DOHH2 (cell line): ENCODE results near the gene TNFAIP8L3.

ENCODE experiments used
- H3F3A ChIP-seq: fragments of 200-600 bp; sonication (generic), shearing (Covaris generic); 2 replicates; pipeline ENCODE4 v1.6.0; 2016; ENCODE audit warnings: antibody characterized with exemption, mild to moderate bottlenecking; ENCODE audit not compliant: control insufficient read depth, insufficient read depth
- H3K27ac ChIP-seq: fragments of 200-600 bp; sonication (generic); 2 replicates; pipeline ENCODE4 v1.5.1; 2014; ENCODE audit warnings: low read depth, mild to moderate bottlenecking, low read length, moderate library complexity
- H3K27me3 ChIP-seq: fragments of 200-600 bp; sonication (generic); 2 replicates; pipeline ENCODE4 v1.6.1; 2014; ENCODE audit warnings: mild to moderate bottlenecking, low read length, mixed read lengths; ENCODE audit not compliant: control insufficient read depth
- H3K36me3 ChIP-seq: fragments of 200-600 bp; sonication (generic); 2 replicates; pipeline ENCODE4 v1.6.1; 2014; ENCODE audit warnings: mild to moderate bottlenecking, low read length, moderate library complexity, mixed read lengths; ENCODE audit not compliant: control insufficient read depth
- H3K4me1 ChIP-seq: fragments of 200-600 bp; sonication (generic); 2 replicates; pipeline ENCODE4 v1.6.1; 2014; ENCODE audit warnings: mild to moderate bottlenecking, low read length, mixed read lengths; ENCODE audit not compliant: control insufficient read depth
- H3K4me2 ChIP-seq: fragments of 200-600 bp; sonication (generic); 2 replicates; pipeline ENCODE4 v1.6.0; 2014; ENCODE audit warnings: mild to moderate bottlenecking, low read length, moderate library complexity
- H3K4me3 ChIP-seq: fragments of 200-600 bp; sonication (generic); 2 replicates; pipeline ENCODE4 v1.5.1; 2014; ENCODE audit warnings: mild to moderate bottlenecking, low read length, mixed read lengths
- H3K79me2 ChIP-seq: fragments of 200-600 bp; sonication (generic); 2 replicates; pipeline ENCODE4 v1.6.1; 2014; ENCODE audit warnings: mild to moderate bottlenecking, low read length, mixed read lengths; ENCODE audit not compliant: control insufficient read depth
- H3K9me2 ChIP-seq: fragments of 200-600 bp; sonication (generic); replicated peaks from 2 replicates; pipeline ENCODE4 v1.6.1; 2014; ENCODE audit warnings: mild to moderate bottlenecking, low read length, mixed read lengths; ENCODE audit not compliant: control insufficient read depth
- H3K9me3 ChIP-seq: fragments of 200-600 bp; sonication (generic); 2 replicates; pipeline ENCODE4 v1.6.1; 2014; ENCODE audit warnings: antibody characterized with exemption, low read length, mixed read lengths; ENCODE audit not compliant: control insufficient read depth, insufficient read depth
- H4K20me1 ChIP-seq: fragments of 200-600 bp; sonication (generic); 2 replicates; pipeline ENCODE4 v1.6.0; 2014; ENCODE audit warnings: low read depth, mild to moderate bottlenecking, antibody characterized with exemption, low read length, moderate library complexity; ENCODE audit not compliant: control insufficient read depth, insufficient read depth
- EZH2phosphoT487 ChIP-seq: fragments of 200-600 bp; sonication (generic); IDR thresholded peaks from 2 replicates; pipeline ENCODE4 v1.6.1; 2017; ENCODE audit warnings: borderline replicate concordance, mild to moderate bottlenecking, antibody characterized with exemption, low read length, moderate library complexity, mixed read lengths
- TF ChIP-seq, protein P1 (sequence below): fragments of 200-600 bp; sonication (generic); IDR thresholded peaks from one replicate; pipeline ENCODE4 v1.5.1; 2014; ENCODE audit warnings: antibody characterized with exemption, mild to moderate bottlenecking, low read depth, low read length; ENCODE audit not compliant: poor library complexity, severe bottlenecking

TNFAIP8L3 gene

DNA sequence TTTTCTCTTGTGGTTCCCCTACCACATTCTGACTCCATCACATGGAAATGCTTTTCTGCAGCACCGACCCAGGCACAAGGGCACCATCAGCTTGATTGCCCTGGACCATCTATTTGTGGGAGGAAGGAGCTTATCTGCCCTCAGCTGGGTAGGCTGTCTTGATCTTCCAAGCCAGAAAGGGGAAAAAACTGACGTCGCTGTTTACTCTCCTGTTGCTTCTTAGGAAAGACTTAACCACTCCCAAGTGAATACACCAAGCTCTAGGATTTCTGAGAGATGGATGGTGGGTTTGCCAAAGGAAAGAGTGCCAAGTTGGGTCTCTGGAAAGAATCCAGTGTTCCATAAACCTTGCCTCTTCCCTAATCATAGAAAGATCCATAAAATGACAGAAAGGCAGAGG lies 4.0 kb downstream of the TNFAIP8L3 start:
- Histone ChIP-seq H3K27ac (no peak overlapping the region), H3K27me3 (peaks cover 67% of the 10 kb centered on the region), H3K4me1 (no peaks in the 10 kb centered on the region)

DNA sequence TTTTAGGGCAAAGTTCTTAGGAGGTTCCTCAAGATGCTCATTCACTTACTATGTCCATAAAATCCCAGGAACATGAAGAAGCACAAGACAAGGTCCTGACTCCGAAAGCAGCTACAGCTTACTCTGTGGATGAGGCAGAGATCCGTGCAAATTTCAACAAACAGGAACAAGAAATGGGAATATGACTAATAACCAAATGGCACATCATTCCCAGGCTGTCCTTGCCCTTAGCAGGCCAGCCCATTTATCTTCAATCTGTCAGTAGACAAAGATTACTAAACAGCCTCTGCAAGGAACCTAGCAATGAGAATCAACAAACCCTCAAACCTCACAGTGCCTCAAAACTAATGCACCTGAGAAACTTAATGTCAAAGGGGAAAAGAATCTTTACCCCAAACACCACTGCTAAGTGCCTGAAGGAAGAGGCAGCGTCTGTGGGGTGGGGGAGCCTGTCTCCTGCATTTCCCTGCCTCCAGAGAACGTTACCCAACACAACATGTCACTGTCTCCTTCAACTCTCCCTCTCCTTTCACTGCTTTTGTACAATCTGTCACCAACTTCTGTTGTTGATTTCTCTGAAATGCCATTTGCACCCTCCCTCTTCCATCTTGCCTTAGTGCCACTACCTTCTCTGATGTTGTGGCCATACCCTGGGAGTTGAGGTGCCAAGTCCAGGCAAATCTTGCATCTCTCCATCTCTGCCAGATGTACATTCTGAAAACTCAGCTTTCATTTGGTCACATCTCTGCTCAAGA lies 4.8 kb downstream of the TNFAIP8L3 start:
- no peaks in the 10 kb centered on the region for H4K20me1 ChIP-seq
- H3K79me2 ChIP-seq, result no peaks in the 10 kb centered on the region
- no peaks in the 10 kb centered on the region for H3K36me3 ChIP-seq
- peaks cover 58% of the 10 kb centered on the region for H3K27me3 ChIP-seq
- H3F3A ChIP-seq, result no peaks in the 10 kb centered on the region
- TF ChIP-seq EZH2phosphoT487, result no peak
- TF ChIP-seq, protein P1, sequence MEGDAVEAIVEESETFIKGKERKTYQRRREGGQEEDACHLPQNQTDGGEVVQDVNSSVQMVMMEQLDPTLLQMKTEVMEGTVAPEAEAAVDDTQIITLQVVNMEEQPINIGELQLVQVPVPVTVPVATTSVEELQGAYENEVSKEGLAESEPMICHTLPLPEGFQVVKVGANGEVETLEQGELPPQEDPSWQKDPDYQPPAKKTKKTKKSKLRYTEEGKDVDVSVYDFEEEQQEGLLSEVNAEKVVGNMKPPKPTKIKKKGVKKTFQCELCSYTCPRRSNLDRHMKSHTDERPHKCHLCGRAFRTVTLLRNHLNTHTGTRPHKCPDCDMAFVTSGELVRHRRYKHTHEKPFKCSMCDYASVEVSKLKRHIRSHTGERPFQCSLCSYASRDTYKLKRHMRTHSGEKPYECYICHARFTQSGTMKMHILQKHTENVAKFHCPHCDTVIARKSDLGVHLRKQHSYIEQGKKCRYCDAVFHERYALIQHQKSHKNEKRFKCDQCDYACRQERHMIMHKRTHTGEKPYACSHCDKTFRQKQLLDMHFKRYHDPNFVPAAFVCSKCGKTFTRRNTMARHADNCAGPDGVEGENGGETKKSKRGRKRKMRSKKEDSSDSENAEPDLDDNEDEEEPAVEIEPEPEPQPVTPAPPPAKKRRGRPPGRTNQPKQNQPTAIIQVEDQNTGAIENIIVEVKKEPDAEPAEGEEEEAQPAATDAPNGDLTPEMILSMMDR, result no peak
- no peaks in the 10 kb centered on the region for H3K4me1 ChIP-seq
- no peak overlapping the region for H3K4me2 ChIP-seq
- H3K9me2 ChIP-seq, result no peaks in the 10 kb centered on the region
- H3K4me3 ChIP-seq, result no peak overlapping the region
- H3K9me3 ChIP-seq, result no peaks in the 10 kb centered on the region
- H3K27ac ChIP-seq, result no peak overlapping the region

More for the DNA sequence above, 4.0 kb downstream of the TNFAIP8L3 start:
- no peaks in the 10 kb centered on the region for H4K20me1 ChIP-seq
- TF ChIP-seq EZH2phosphoT487, result no peak
- TF ChIP-seq, protein P1, result no peak
- no peaks in the 10 kb centered on the region for H3K79me2 ChIP-seq
- H3K9me2 ChIP-seq, result no peaks in the 10 kb centered on the region
- no peak overlapping the region for H3K4me3 ChIP-seq
- H3F3A ChIP-seq, result no peaks in the 10 kb centered on the region
- no peaks in the 10 kb centered on the region for H3K36me3 ChIP-seq
- H3K4me2 ChIP-seq, result no peak overlapping the region
- H3K9me3 ChIP-seq, result no peaks in the 10 kb centered on the region

DNA sequence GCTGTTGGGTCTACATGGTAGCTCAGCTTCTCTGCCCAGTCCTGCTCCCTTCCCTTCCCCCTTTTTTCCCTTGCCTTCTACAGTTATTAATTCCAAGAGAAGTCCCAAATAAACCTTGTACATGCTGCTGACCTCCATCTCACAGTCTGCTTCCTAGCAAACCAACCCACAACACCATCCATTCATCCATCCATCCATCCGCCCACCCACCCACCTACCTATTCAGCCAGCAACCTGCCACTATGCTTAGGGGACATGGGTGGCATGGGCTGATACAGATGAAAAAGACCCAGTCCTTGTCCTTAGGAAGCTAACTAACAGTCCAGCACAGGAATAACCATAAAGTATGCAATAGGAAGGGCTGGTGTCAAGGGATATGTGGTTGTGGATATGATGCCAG lies 5.7 kb downstream of the TNFAIP8L3 start:
- H3K4me1 ChIP-seq, result no peaks in the 10 kb centered on the region
- no peak overlapping the region for H3K4me2 ChIP-seq
- no peaks in the 10 kb centered on the region for H3F3A ChIP-seq
- no peaks in the 10 kb centered on the region for H3K79me2 ChIP-seq
- no peak overlapping the region for H3K27ac ChIP-seq
- no peaks in the 10 kb centered on the region for H4K20me1 ChIP-seq
- TF ChIP-seq, protein P1, result no peak
- H3K9me2 ChIP-seq, result no peaks in the 10 kb centered on the region
- H3K36me3 ChIP-seq, result no peaks in the 10 kb centered on the region
- H3K27me3 ChIP-seq, result peaks cover 53% of the 10 kb centered on the region
- H3K9me3 ChIP-seq, result no peaks in the 10 kb centered on the region
- no peak overlapping the region for H3K4me3 ChIP-seq
